AG04449 (cell line): Measurements from ENCODE around the gene VASN.

Experiments
- CTCF ChIA-PET: fragments of 350-600 bp; formaldehyde crosslinking; extraction: SDS; loops from one replicate; lab custom pipeline; 2021; ENCODE audit warnings: antibody characterized with exemption; lab: Yijun Ruan, JAX
- POLR2A ChIA-PET: fragments of 400-600, 350-600 bp; formaldehyde crosslinking; extraction: SDS; loops from one replicate; lab custom pipeline; 2020; ENCODE audit warnings: antibody characterized with exemption, inconsistent platforms; lab: Yijun Ruan, JAX
- DNase-seq: peaks from one replicate; pipeline ENCODE4 v3.0.0-alpha.2; 2010; ENCODE audit warnings: low read depth, low spot score
- H3K4me3 ChIP-seq: 2 replicates; pipeline ENCODE4 v1.5.1; 2011; ENCODE audit warnings: low read depth, mild to moderate bottlenecking, control low read depth, low read length
- TF ChIP-seq, protein P1 (sequence below): IDR thresholded peaks from one replicate; pipeline ENCODE4 v1.5.1; 2011; ENCODE audit warnings: mild to moderate bottlenecking, moderate library complexity, low read length, control low read depth, inconsistent platforms; ENCODE audit not compliant: insufficient read depth; ENCODE audit errors: missing control alignments

The VASN gene

DNA sequence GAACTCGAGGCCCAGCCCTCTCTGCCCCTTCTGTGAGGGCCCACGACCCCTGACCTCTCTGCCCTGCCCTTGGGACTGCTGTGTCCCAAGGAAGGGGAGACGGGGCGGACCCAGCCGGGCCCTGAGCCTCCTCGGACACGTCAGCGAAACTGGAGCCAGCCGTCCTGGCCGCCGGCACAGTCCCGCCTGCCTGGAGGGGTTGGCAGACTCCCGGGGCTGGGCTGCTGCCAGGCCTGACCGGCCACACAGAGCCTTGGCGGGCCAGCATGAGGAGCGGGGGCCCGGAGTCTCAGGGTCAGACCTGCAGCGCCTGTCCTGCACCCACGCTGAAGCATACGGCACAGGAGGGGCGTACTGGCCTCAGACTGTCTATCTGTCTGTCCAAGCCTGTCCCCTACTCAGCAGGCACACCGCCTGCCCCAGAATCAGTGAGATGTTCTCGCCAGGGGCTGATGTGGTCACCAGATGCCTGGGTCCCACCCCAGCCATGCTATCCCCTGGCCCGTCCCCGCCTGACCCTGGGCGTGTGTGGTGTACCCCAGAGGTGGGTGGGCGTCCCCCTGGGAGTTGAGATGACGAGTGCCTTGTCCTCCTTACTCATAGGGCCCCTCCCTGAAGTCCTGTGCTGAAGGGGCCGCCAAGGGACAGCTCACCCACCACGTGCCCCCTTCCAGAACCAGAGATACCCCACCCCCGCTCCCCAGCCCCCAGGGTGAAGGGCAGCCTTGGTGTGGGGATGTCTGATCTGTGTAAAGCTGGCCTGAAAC lies 4.7 kb downstream of the VASN start:
- H3K4me3 ChIP-seq, result peak overlapping the region; percentile 39
- TF ChIP-seq, protein P1, sequence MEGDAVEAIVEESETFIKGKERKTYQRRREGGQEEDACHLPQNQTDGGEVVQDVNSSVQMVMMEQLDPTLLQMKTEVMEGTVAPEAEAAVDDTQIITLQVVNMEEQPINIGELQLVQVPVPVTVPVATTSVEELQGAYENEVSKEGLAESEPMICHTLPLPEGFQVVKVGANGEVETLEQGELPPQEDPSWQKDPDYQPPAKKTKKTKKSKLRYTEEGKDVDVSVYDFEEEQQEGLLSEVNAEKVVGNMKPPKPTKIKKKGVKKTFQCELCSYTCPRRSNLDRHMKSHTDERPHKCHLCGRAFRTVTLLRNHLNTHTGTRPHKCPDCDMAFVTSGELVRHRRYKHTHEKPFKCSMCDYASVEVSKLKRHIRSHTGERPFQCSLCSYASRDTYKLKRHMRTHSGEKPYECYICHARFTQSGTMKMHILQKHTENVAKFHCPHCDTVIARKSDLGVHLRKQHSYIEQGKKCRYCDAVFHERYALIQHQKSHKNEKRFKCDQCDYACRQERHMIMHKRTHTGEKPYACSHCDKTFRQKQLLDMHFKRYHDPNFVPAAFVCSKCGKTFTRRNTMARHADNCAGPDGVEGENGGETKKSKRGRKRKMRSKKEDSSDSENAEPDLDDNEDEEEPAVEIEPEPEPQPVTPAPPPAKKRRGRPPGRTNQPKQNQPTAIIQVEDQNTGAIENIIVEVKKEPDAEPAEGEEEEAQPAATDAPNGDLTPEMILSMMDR, result no peak
- DNase-seq, result no peak
- ChIA-PET POLR2A (interaction anchor here (0.7 to 1.5 kb wide), 3 partner anchors 9 to 180 kb away, joined by 3 to 6 read pairs (median 4); no protein-coding TSS in a partner anchor), CTCF (interaction anchor here (1.2 to 23.7 kb wide), 4 partner anchors 13 to 27 kb away, joined by 3 to 389 read pairs (median 10); no protein-coding TSS in a partner anchor)

DNA sequence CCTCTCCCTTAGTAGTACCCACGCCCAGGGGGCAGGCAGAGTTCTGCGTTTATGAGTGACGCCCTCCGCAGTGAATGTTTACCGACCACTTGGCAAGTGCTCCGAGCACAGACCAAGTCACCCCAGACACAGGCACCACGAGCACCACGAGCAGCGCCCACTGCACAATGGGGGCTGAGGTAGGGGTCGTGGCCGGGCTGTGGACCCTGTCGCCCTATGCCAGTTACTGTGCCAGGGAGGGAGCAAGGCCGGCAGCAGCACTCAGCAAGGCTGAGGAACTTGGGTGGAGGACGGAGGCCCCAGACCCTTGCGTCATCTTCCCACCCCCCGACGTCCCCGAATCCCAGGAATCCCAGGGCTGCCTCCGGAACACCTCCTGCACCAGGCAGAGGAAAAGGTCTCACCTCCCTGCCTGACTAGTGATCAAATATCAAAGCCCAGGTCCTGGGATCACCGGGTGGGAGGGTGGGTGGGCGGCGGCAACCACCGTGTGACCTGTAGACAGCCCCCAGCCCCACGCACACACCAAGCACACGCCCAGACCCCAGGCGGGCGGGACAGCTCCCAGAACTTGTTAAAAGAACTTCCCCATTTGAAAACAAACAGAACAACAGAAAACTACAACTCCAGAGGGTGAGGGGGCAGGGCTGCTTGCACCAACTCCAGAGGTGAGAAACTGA lies 5.4 kb downstream of the VASN start:
- DNase-seq, result no peak
- CTCF ChIA-PET, result interaction anchor here (0.7 to 23.7 kb wide), 4 partner anchors 9 to 438 kb away, joined by 3 to 389 read pairs (median 3); no protein-coding TSS in a partner anchor
- TF ChIP-seq, protein P1, result no peak
- H3K4me3 ChIP-seq, result no peak overlapping the region
- POLR2A ChIA-PET, result interaction anchor here (0.7 to 1.5 kb wide), 3 partner anchors 9 to 181 kb away, joined by 3 to 4 read pairs (median 3); no protein-coding TSS in a partner anchor

DNA sequence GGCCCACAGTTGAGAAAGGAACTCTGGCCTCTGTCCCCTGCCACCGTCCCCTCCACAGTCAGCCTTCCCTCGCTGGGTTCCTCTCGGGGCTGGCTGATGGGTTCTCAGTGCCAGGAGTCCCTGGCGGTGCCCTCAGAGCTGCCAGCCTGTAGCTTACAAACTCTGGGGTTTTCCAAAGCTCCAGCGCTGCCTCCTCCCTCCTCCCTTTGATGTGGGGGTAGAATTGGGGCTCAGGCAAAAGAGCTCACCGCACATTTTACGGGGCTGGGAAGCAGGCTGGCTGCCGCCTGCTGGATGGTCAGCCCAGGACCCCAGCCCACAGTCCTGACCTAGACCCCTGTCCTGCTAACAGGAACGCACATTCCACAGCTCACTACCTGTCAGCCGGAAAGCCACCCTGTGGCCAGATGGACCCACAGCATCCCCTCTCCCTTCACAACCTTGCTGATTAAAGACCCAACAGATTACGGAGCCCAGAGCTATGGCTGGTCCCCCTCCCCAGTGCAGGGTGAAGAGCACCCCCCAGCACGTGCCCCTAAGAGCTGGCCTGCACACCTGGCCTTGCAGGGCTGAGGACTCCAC lies 6.0 kb downstream of the VASN start:
- CTCF ChIA-PET, result interaction anchor here (0.7 to 23.7 kb wide), 7 partner anchors 9 to 438 kb away, joined by 3 to 389 read pairs (median 3); partner anchors contain the start of gene PAM16
- POLR2A ChIA-PET, result interaction anchor here (0.7 to 1.5 kb wide), 2 partner anchors 9 to 18 kb away, joined by 3 to 4 read pairs; no protein-coding TSS in a partner anchor
- no peak for DNase-seq
- TF ChIP-seq, protein P1, result peak; percentile 6
- H3K4me3 ChIP-seq, result no peak overlapping the region; the same call in 1 of the 2 replicates

DNA sequence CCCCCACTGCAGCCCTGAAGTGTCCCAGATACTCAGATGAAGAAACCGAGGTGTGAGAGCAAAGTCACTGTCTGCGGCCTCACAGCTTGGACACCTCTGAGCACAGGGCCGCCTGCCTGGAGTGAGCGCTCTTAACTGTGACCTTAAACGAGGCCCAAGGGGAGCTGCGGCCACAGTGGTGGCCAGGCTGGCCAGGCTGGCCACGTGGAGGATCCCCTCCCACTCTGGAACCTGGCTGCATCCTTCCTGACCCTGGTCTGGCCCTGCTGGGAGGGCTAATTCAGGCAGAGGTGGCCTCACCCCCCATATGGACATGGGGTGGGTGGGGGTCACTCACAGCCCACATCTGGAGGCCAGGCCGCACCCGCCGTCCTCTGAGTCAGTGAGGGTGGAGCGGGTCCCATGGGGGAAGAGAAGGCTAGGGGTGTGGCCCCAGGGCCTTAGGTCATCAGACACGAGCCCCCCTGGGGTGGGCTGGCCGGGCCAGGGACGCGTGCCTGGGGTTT lies 6.6 kb downstream of the VASN start:
- POLR2A ChIA-PET, result interaction anchor here (0.7 to 1.5 kb wide), 2 partner anchors 8 to 17 kb away, joined by 3 to 4 read pairs; no protein-coding TSS in a partner anchor
- no peak overlapping the region for H3K4me3 ChIP-seq
- TF ChIP-seq, protein P1, result no peak
- no peak for DNase-seq
- CTCF ChIA-PET, result interaction anchor here (1.0 to 23.7 kb wide), 4 partner anchors 16 to 27 kb away, joined by 3 to 389 read pairs (median 15); partner anchors contain the start of gene PAM16

DNA sequence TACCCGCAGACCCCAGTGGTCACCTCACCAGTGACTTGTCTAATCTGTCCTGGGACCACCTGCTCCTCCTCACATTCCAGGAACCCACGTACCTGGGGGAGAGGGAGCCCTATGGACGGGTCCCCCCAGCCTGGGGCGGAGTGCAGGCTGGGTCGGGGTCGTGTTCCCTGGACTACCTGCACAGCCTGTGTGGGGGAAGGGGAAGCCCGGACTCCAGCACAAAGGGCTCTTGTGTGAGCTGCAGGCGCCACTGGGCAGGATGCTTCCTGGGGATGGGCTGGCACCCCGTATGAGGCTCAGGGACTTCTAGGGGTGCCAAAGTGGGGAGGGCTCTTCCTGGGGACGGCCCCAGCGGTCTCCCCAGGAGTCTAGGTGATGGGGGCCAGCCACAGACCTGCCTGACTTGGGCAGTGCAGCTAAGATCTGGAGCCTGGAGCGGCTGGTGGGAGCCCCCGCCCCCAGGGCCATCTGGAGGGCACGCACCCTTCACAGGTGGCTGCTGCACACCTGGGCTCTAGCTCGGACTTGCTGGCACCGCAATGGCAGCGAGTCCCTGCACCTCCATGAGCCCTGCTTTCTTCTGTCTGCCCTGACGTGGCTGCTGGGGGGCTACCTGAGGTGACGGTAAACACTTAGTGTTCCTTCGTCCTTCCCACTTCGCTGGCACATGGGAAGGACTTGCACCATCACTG lies 7.5 kb downstream of the VASN start:
- ChIA-PET CTCF (interaction anchor here (1.3 to 23.7 kb wide), 3 partner anchors 17 to 25 kb away, joined by 6 to 389 read pairs (median 24); no protein-coding TSS in a partner anchor), POLR2A (no interaction called here)
- TF ChIP-seq, protein P1, result no peak
- DNase-seq, result no peak
- no peak overlapping the region for H3K4me3 ChIP-seq
